ENCODE results near the gene SFXN3.

SFXN3 gene

GRCh38 chr10:101080933-101081931, 50.2 kb downstream of the SFXN3 start:
- ATAC-seq (ENCODE audit: insufficient read depth, low read depth) (no peak), DNase-seq (no peak)
- Histone ChIP-seq H2AFZ (ENCODE audit: low read depth, low read length) (no peak overlapping the region), H3K27me3 (ENCODE audit: insufficient read depth, low read length, poor library complexity) (peaks cover 25% of the 10 kb centered on the region), H3K79me2 (ENCODE audit: insufficient read depth, low read length) (no peaks in the 10 kb centered on the region), H4K20me1 (ENCODE audit: insufficient read depth, low read length) (peaks cover 6% of the 10 kb centered on the region; the same call in 1 of the 2 replicates), H3K9ac (ENCODE audit: low read depth, low read length) (no peak overlapping the region), H3K36me3 (ENCODE audit: insufficient read depth, low read length) (no peaks in the 10 kb centered on the region), H3K4me3 (ENCODE audit: low read depth in 1 of 2, low read length in 2 of 2) (no peak overlapping the region), H3K9me3 (ENCODE audit: insufficient read depth, low read length, severe bottlenecking) (no peaks in the 10 kb centered on the region), H3K4me2 (ENCODE audit: insufficient read depth, low read length) (no peak overlapping the region), H3K27ac (ENCODE audit: low read length) (no peak overlapping the region), H3K4me1 (ENCODE audit: insufficient read depth, low read length) (no peaks in the 10 kb centered on the region)
- no peak for TF ChIP-seq EZH2 (IDR thresholded peaks at IDR 0.05; ENCODE audit: borderline replicate concordance, low read depth, low read length, severe bottlenecking)
- TF ChIP-seq CTCF (IDR thresholded peaks at IDR 0.05; ENCODE audit: borderline replicate concordance, extremely low read depth, low read length, poor library complexity, severe bottlenecking): no peak

GRCh38 chr10:101085846-101086245, 54.8 kb downstream of the SFXN3 start:
- H3K9ac ChIP-seq (ENCODE audit: low read depth, low read length): no peak overlapping the region
- H3K4me1 ChIP-seq (ENCODE audit: insufficient read depth, low read length): no peaks in the 10 kb centered on the region
- H3K79me2 ChIP-seq (ENCODE audit: insufficient read depth, low read length): no peaks in the 10 kb centered on the region
- H3K4me2 ChIP-seq (ENCODE audit: insufficient read depth, low read length): no peak overlapping the region
- DNase-seq (no peak), ATAC-seq (ENCODE audit: insufficient read depth, low read depth) (no peak)
- H3K4me3 ChIP-seq (ENCODE audit: low read depth in 1 of 2, low read length in 2 of 2): no peak overlapping the region
- H4K20me1 ChIP-seq (ENCODE audit: insufficient read depth, low read length): no peaks in the 10 kb centered on the region; the same call in 1 of the 2 replicates
- no peaks in the 10 kb centered on the region for H3K36me3 ChIP-seq (ENCODE audit: insufficient read depth, low read length)
- no peak overlapping the region for H3K27ac ChIP-seq (ENCODE audit: low read length)
- H3K9me3 ChIP-seq (ENCODE audit: insufficient read depth, low read length, severe bottlenecking): no peaks in the 10 kb centered on the region
- TF ChIP-seq CTCF (IDR thresholded peaks at IDR 0.05; ENCODE audit: borderline replicate concordance, extremely low read depth, low read length, poor library complexity, severe bottlenecking): no peak
- TF ChIP-seq EZH2 (IDR thresholded peaks at IDR 0.05; ENCODE audit: borderline replicate concordance, low read depth, low read length, severe bottlenecking): no peak
- no peak overlapping the region for H2AFZ ChIP-seq (ENCODE audit: low read depth, low read length)
- peaks cover 22% of the 10 kb centered on the region for H3K27me3 ChIP-seq (ENCODE audit: insufficient read depth, low read length, poor library complexity)

GRCh38 chr10:101087376-101087775, 56.3 kb downstream of the SFXN3 start:
- no peak overlapping the region for H3K27ac ChIP-seq (ENCODE audit: low read length)
- no peak overlapping the region for H2AFZ ChIP-seq (ENCODE audit: low read depth, low read length)
- H4K20me1 ChIP-seq (ENCODE audit: insufficient read depth, low read length): peaks cover 4% of the 10 kb centered on the region; the same call in 1 of the 2 replicates

More at GRCh38 chr10:101087376-101087775, 56.3 kb downstream of the SFXN3 start:
- ATAC-seq (ENCODE audit: insufficient read depth, low read depth) (no peak), DNase-seq (no peak)
- peaks cover 19% of the 10 kb centered on the region for H3K27me3 ChIP-seq (ENCODE audit: insufficient read depth, low read length, poor library complexity)
- no peak overlapping the region for H3K4me2 ChIP-seq (ENCODE audit: insufficient read depth, low read length)
- H3K4me3 ChIP-seq (ENCODE audit: low read depth in 1 of 2, low read length in 2 of 2): no peak overlapping the region
- H3K79me2 ChIP-seq (ENCODE audit: insufficient read depth, low read length): no peaks in the 10 kb centered on the region
- no peaks in the 10 kb centered on the region for H3K4me1 ChIP-seq (ENCODE audit: insufficient read depth, low read length)
- TF ChIP-seq EZH2 (IDR thresholded peaks at IDR 0.05; ENCODE audit: borderline replicate concordance, low read depth, low read length, severe bottlenecking) (no peak), CTCF (IDR thresholded peaks at IDR 0.05; ENCODE audit: borderline replicate concordance, extremely low read depth, low read length, poor library complexity, severe bottlenecking) (no peak)
- H3K9me3 ChIP-seq (ENCODE audit: insufficient read depth, low read length, severe bottlenecking): no peaks in the 10 kb centered on the region
- no peak overlapping the region for H3K9ac ChIP-seq (ENCODE audit: low read depth, low read length)
- H3K36me3 ChIP-seq (ENCODE audit: insufficient read depth, low read length): no peaks in the 10 kb centered on the region

Data from DND-41 (cell line).